Adrenal gland (tissue), 12 donors: ENCODE data around the gene KRT1. TPM values are rescaled to one million over a fixed set of nuclear protein-coding genes. Genes with fewer than 3 reads are reported as not detected.
"Not testable (repeated sequence)": the region's sequence is repeated elsewhere in the genome, so short reads cannot be mapped to it uniquely, and the experiment has no call there.

Experiments
- DNase-seq, 7 donors: peaks; one replicate each; pipeline ENCODE4 v3.0.0-alpha.2; 2019 to 2020
- H3K27ac ChIP-seq, 5 donors: fragments of 200-600 bp; sonication (generic) in 4 of 5; 1 replicate in 3 of 5; 2 replicates in 2 of 5; pipeline versions ENCODE4 v1.5.1 to v1.8.0; 2016 to 2020; ENCODE audit warnings: mild to moderate bottlenecking in 1 of 5
- H3K27me3 ChIP-seq: fragments of 200-600 bp; 2 replicates; pipeline ENCODE4 v1.8.0; 2021
- H3K36me3 ChIP-seq, 2 donors: fragments of 200-600 bp; replicated peaks in 1 of 2; 1 replicate in 1 of 2; 2 replicates in 1 of 2; pipeline versions ENCODE4 v1.5.1 to v1.8.0; 2018 to 2022
- H3K4me1 ChIP-seq, 2 donors: fragments of 200-600 bp; replicated peaks in 1 of 2; 1 replicate in 1 of 2; 2 replicates in 1 of 2; pipeline versions ENCODE4 v1.5.1 to v1.8.0; 2018 to 2021
- H3K4me3 ChIP-seq, 4 donors: fragments of 200-600 bp; sonication (generic) in 3 of 4; one replicate each; pipeline ENCODE4 v1.5.1; 2016 to 2018
- H3K9me3 ChIP-seq, 3 donors: fragments of 200-600 bp; sonication (generic) in 1 of 3; replicated peaks in 1 of 3; 1 replicate in 2 of 3; 2 replicates in 1 of 3; pipeline versions ENCODE4 v1.5.1 to v1.8.0; 2016 to 2021
- POLR2A ChIP-seq, 2 donors: fragments of 450-650 bp; IDR thresholded peaks; one replicate each; pipeline ENCODE4 v1.6.1; 2017; ENCODE audit warnings: antibody characterized with exemption in 2 of 2, mild to moderate bottlenecking in 2 of 2, moderate library complexity in 1 of 2
- WGBS, 4 donors: extraction: QIAGEN DNeasy Blood & Tissue Kit in 2 of 4; methylation state at CpG; one replicate each; pipeline versions ENCODE4 v1.1.5 to v1.1.7; 2013 to 2017; 5-methylcytosine and 5-hydroxymethylcytosine counted together
- intact Hi-C, 2 donors: fragments of 100-400 bp; cut with DNase I; formaldehyde crosslinking; loops; one replicate each; pipeline versions ENCODE4 v1.14.1 to v1.15.0; 2022 to 2023
- polyA plus RNA-seq, 3 donors: library from polyadenylated mRNA; stranded (reverse); fragments of 200-250 nt in 2 of 3; fragments of 350-450 nt in 1 of 3; fragmentation: Illumina TruSeq in 1 of 3; extraction: RNeasy Lipid Tissue Mini Kit (QIAGEN cat#74804) in 1 of 3; gene quantifications; one replicate each; pipeline ENCODE4 v1.2.3, GENCODE V29; 2013 to 2014
- total RNA-seq, 9 donors: library from RNA; depleted of rRNA in 4 of 9; stranded (reverse); fragments of >200 nt in 4 of 9; fragments of 120-200 nt in 1 of 9; fragmentation: NEBNext Ultra II Directional in 1 of 9; extraction: Animal tissue kit (Norgen Biotek cat#: 25700) in 1 of 9; gene quantifications; one replicate each; pipeline versions ENCODE4 v1.1.0 to v1.2.4, GENCODE V29; 2013 to 2023
- TF ChIP-seq, protein P1 (sequence below), 6 experiments: fragments of 450-650 bp in 4 of 6; fragments of 200-600 bp in 2 of 6; sonication (generic) in 1 of 6; IDR thresholded peaks; 1 replicate in 5 of 6; 2 replicates in 1 of 6; pipeline versions ENCODE4 v1.5.1 to v1.8.0; 2016 to 2021; ENCODE audit warnings: antibody characterized with exemption in 6 of 6, mild to moderate bottlenecking in 2 of 6, moderate library complexity in 1 of 6
- donor health status: healthy with polysubstance abuse.
- donor health status: Bipolar disorder and iron deficiency.
- donor health status: DM: yes; HTN: yes; CAD: no.
- donor health status: DM: no; HTN: no; CAD: no.
- donor health status: DM: no; HTN: no; CAD: no.
- donor health status: DM: yes; HTN: yes; CAD: no.

The KRT1 gene
- total and polyA plus RNA-seq, 12 donors, result 0.08 to 0.67 TPM; not detected in 10

DNA sequence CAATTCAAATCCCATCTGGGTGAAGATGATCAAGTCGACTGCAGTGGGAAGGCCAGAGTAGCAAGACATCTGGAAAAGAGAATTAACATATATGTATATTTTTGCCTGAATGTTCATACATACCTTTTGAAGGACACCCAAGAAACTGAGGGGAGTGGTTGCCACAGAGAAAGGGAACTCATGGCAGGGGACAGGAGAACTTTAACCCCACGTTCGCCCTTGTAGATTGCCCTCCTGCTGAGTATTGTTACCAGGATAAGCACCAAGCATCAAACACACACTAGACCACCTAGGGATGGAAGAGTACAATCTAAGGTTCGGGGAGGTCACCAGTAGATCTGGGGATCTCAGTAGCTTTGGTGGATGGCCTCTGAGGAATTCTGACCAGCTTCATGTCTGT lies 9.7 kb downstream of the KRT1 start:
- Histone ChIP-seq H3K36me3 (no peaks in the 10 kb centered on the region), H3K9me3 (no peaks in the 10 kb centered on the region), H3K27ac (no peak overlapping the region), H3K4me1 (no peaks in the 10 kb centered on the region), H3K27me3 (peaks cover 31% of the 10 kb centered on the region), H3K4me3 (no peak overlapping the region)
- intact Hi-C loops, result no loop called here
- DNase-seq, result no peak
- 69 to 93% (median 84%) methylated on average over 4 of the region's 4 CpGs for WGBS, 4 donors
- TF ChIP-seq, protein P1, sequence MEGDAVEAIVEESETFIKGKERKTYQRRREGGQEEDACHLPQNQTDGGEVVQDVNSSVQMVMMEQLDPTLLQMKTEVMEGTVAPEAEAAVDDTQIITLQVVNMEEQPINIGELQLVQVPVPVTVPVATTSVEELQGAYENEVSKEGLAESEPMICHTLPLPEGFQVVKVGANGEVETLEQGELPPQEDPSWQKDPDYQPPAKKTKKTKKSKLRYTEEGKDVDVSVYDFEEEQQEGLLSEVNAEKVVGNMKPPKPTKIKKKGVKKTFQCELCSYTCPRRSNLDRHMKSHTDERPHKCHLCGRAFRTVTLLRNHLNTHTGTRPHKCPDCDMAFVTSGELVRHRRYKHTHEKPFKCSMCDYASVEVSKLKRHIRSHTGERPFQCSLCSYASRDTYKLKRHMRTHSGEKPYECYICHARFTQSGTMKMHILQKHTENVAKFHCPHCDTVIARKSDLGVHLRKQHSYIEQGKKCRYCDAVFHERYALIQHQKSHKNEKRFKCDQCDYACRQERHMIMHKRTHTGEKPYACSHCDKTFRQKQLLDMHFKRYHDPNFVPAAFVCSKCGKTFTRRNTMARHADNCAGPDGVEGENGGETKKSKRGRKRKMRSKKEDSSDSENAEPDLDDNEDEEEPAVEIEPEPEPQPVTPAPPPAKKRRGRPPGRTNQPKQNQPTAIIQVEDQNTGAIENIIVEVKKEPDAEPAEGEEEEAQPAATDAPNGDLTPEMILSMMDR (IDR thresholded peaks at IDR 0.05), result no peak
- TF ChIP-seq POLR2A (IDR thresholded peaks at IDR 0.05), result no peak

DNA sequence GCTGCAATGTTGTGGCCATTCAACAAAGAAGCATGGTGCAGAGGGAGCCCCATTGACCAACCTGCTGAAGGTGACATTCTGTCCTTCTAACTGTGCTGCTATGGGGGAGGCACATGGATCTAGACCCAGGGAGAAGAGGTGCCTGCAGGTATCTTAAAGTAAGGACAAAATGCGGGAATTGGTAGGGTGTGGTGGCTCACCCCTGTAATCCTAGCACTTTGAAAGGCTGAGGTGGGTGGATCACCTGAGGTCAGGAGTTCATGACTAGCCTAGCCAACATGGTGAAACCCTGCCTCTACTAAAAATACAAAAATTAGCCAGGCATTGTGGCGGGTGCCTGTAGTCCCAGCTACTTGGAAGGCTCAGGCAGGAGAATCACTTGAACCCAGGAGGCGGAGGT lies 10.3 kb downstream of the KRT1 start:
- H3K9me3 ChIP-seq, intact Hi-C loops, H3K4me1 ChIP-seq, H3K4me3 ChIP-seq, H3K36me3 ChIP-seq, H3K27ac ChIP-seq, DNase-seq: not testable (repeated sequence)
- peaks cover 34% of the 10 kb centered on the region for H3K27me3 ChIP-seq
- WGBS, 4 donors, result 82 to 90% (median 87%) methylated on average over 3 of the region's 3 CpGs

DNA sequence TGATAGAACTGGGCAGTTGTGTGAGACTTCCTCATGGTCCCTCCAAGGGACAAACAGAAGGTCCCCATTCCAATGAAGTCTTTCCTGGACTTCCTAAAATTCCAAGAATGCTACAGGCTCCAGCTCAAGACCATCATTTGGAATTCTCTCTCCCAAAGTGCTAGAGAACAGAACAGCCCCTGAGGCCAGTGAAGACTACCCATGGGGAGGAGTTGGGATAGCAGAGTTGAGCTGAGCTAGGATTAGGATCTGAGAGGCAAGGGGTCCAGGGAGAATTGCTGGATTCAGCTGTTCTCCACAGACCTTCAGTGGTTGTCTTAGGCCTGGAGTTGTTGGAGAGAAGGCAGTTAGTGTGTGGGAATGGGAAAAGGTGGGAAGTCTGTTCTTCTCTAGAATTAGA lies 10.8 kb downstream of the KRT1 start:
- DNase-seq, result no peak
- no peaks in the 10 kb centered on the region for H3K9me3 ChIP-seq
- TF ChIP-seq, protein P1 (IDR thresholded peaks at IDR 0.05), result no peak
- no peak for TF ChIP-seq POLR2A (IDR thresholded peaks at IDR 0.05)
- H3K4me3 ChIP-seq, result no peak overlapping the region
- intact Hi-C loops, result no loop called here
- H3K27ac ChIP-seq, result no peak overlapping the region
- no peaks in the 10 kb centered on the region for H3K36me3 ChIP-seq
- H3K4me1 ChIP-seq, result no peaks in the 10 kb centered on the region
- peaks cover 34% of the 10 kb centered on the region for H3K27me3 ChIP-seq

DNA sequence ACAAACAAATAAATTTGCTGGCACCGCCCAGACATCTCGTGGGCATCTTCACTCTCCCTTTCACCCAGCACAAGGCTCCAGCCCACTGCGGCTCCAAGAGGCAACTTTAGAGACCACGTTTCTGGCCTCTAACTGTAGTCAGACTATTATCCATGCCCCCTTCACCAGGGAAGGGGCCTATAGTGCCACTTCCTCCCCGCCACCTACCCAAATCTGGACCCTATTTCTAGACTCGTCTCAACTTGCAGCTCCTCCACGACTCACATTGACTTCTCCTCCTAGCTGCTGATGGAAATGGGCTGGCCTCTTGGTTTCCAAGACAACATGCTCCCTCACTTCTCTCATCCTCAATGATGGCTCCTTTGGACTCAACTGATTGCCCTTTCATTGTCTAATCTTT lies 12.3 kb downstream of the KRT1 start:
- TF ChIP-seq, protein P1 (IDR thresholded peaks at IDR 0.05), result no peak
- TF ChIP-seq POLR2A (IDR thresholded peaks at IDR 0.05), result no peak
- no peak overlapping the region for H3K27ac ChIP-seq
- no peaks in the 10 kb centered on the region for H3K9me3 ChIP-seq
- intact Hi-C loops, result no loop called here
- WGBS, 4 donors, result 80 to 84% (median 84%) methylated on average over 7 of the region's 7 CpGs
- DNase-seq, result no peak
- H3K36me3 ChIP-seq, result no peaks in the 10 kb centered on the region
- H3K4me3 ChIP-seq, result no peak overlapping the region
- peaks cover 34% of the 10 kb centered on the region for H3K27me3 ChIP-seq
- H3K4me1 ChIP-seq, result no peaks in the 10 kb centered on the region

DNA sequence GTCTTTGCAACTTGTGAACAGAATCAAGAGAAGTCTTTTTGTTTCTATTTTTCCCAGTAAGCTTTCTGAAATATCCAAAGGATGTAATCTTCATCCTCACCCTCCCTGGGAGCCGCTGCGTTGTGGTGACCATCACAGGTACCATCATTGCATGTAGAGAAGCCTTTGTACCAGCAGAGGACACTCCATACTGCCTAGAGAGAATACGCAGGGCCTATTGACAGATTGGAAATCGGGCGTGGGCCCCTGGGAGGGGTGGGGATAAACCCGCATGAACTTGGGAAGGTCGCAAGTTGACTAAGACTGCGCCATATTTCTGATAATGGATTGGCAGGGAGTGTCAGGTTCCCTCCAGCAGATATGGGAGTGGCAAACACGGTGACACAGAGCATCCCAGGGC lies 12.7 kb downstream of the KRT1 start:
- Histone ChIP-seq H3K4me1 (no peaks in the 10 kb centered on the region), H3K27ac (no peak overlapping the region), H3K4me3 (no peak overlapping the region), H3K27me3 (peaks cover 34% of the 10 kb centered on the region), H3K36me3 (no peaks in the 10 kb centered on the region), H3K9me3 (no peaks in the 10 kb centered on the region)
- 64 to 74% (median 74%) methylated on average over 9 of the region's 9 CpGs for WGBS, 4 donors
- no peak for DNase-seq
- TF ChIP-seq POLR2A (IDR thresholded peaks at IDR 0.05), result no peak
- TF ChIP-seq, protein P1 (IDR thresholded peaks at IDR 0.05), result no peak
- intact Hi-C loops, result no loop called here
